GM12878 (cell line): Measurements from ENCODE around the gene PIGU.

Experiments
- BRCA1 ChIP-seq: IDR thresholded peaks from 2 replicates; pipeline ENCODE4 v1.6.1; 2011; ENCODE audit warnings: low read depth, low read length, improper control_type of control experiment
- CHD2 ChIP-seq: IDR thresholded peaks from 2 replicates; pipeline ENCODE4 v1.6.1; 2011; ENCODE audit warnings: low read depth, low read length, improper control_type of control experiment, borderline replicate concordance
- EP300 ChIP-seq, 2 experiments: fragments of 150-350 bp in 1 of 2; IDR thresholded peaks; 2 replicates each; pipeline ENCODE4 v1.6.1; 2011 to 2012; ENCODE audit warnings: low read depth in 2 of 2, low read length in 2 of 2, borderline replicate concordance in 1 of 2, improper control_type of control experiment in 1 of 2, inconsistent platforms in 1 of 2; ENCODE audit not compliant: control insufficient read depth in 1 of 2
- MYC ChIP-seq: IDR thresholded peaks from 2 replicates; pipeline ENCODE4 v1.6.1; 2011; ENCODE audit warnings: mild to moderate bottlenecking, low read length, moderate library complexity, inconsistent platforms; ENCODE audit not compliant: insufficient read depth, insufficient replicate concordance, insufficient read length, severe bottlenecking
- NFYB ChIP-seq: IDR thresholded peaks from 2 replicates; pipeline ENCODE4 v1.6.1; 2011; ENCODE audit warnings: low read depth, mild to moderate bottlenecking, low read length, improper control_type of control experiment, moderate library complexity; ENCODE audit not compliant: insufficient read depth
- PML ChIP-seq: IDR thresholded peaks from 2 replicates; pipeline ENCODE4 v1.6.1; 2012; ENCODE audit warnings: low read length, inconsistent platforms
- POLR2A ChIP-seq: IDR thresholded peaks from 2 replicates; pipeline ENCODE4 v1.6.1; 2011; ENCODE audit warnings: low read depth, mild to moderate bottlenecking, low read length
- SUZ12 ChIP-seq: fragments of 200-600 bp; sonication (generic); IDR thresholded peaks from one replicate; pipeline ENCODE4 v1.6.1; 2018; ENCODE audit warnings: antibody characterized with exemption, mild to moderate bottlenecking; ENCODE audit not compliant: unreplicated experiment
- TF ChIP-seq, protein P1 (sequence below), 3 experiments: IDR thresholded peaks in 2 of 3; conservative IDR thresholded peaks in 1 of 3; 2 replicates each; pipeline ENCODE4 v1.5.1; 2011; ENCODE audit warnings: low read depth in 3 of 3, low read length in 3 of 3, mild to moderate bottlenecking in 3 of 3, control low read depth in 2 of 3, moderate library complexity in 2 of 3, inconsistent platforms in 1 of 3, mixed read lengths in 1 of 3; ENCODE audit not compliant: control insufficient read depth in 2 of 3, insufficient read depth in 1 of 3; ENCODE audit errors: extremely low read depth in 1 of 3
- TF ChIP-seq, protein P2 (sequence below): IDR thresholded peaks from 2 replicates; pipeline ENCODE4 v1.6.1; 2011; ENCODE audit warnings: low read depth, mild to moderate bottlenecking, low read length, moderate library complexity, borderline replicate concordance; ENCODE audit errors: extremely low read depth

- TF ChIP-seq, protein P1, sequence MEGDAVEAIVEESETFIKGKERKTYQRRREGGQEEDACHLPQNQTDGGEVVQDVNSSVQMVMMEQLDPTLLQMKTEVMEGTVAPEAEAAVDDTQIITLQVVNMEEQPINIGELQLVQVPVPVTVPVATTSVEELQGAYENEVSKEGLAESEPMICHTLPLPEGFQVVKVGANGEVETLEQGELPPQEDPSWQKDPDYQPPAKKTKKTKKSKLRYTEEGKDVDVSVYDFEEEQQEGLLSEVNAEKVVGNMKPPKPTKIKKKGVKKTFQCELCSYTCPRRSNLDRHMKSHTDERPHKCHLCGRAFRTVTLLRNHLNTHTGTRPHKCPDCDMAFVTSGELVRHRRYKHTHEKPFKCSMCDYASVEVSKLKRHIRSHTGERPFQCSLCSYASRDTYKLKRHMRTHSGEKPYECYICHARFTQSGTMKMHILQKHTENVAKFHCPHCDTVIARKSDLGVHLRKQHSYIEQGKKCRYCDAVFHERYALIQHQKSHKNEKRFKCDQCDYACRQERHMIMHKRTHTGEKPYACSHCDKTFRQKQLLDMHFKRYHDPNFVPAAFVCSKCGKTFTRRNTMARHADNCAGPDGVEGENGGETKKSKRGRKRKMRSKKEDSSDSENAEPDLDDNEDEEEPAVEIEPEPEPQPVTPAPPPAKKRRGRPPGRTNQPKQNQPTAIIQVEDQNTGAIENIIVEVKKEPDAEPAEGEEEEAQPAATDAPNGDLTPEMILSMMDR (IDR thresholded peaks at IDR 0.05 in 2 of 3, conservative IDR thresholded peaks at IDR 0.05 in 1 of 3; ENCODE audit: control insufficient read depth in 2 of 3, extremely low read depth in 1 of 3, insufficient read depth in 1 of 3, low read depth in 3 of 3, low read length in 3 of 3), result no peak
- no peak for TF ChIP-seq SUZ12
- TF ChIP-seq CHD2, result no peak
- no peak for TF ChIP-seq MYC
- no peak for TF ChIP-seq EP300 (IDR thresholded peaks at IDR 0.05; ENCODE audit: borderline replicate concordance in 1 of 2, control insufficient read depth in 1 of 2, low read depth in 2 of 2, low read length in 2 of 2)
- TF ChIP-seq BRCA1, result no peak
- no peak for TF ChIP-seq POLR2A
- 0 out of 2 replicates have a peak, but pooled peaks have one; percentile 1 for TF ChIP-seq PML
- TF ChIP-seq NFYB, result no peak
- TF ChIP-seq, protein P2, sequence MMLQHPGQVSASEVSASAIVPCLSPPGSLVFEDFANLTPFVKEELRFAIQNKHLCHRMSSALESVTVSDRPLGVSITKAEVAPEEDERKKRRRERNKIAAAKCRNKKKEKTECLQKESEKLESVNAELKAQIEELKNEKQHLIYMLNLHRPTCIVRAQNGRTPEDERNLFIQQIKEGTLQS, result no peak
Observed at GRCh38 chr20:34711813-34712430, 35.0 kb upstream of the PIGU start.
